HG02970 (cell line): ENCODE data around the gene FAM83D.

Source experiments
- ATAC-seq: cut with Tn5 transposase; IDR thresholded peaks from one replicate; pipeline ENCODE4 v1.9.1; 2021; ENCODE audit warnings: mild to moderate bottlenecking, moderate library complexity, moderate number of reproducible peaks; ENCODE audit not compliant: unreplicated experiment, low FRiP score

The FAM83D gene

GRCh38 chr20:38962044-38962927 lies 36.1 kb downstream of the FAM83D start, which contains the start of gene DHX35:
DHX35 (plus strand) TSS chr20:38962344; CDS start chr20:38962368, 24 bp downstream.
- peak; percentile 98 for ATAC-seq

DNA sequence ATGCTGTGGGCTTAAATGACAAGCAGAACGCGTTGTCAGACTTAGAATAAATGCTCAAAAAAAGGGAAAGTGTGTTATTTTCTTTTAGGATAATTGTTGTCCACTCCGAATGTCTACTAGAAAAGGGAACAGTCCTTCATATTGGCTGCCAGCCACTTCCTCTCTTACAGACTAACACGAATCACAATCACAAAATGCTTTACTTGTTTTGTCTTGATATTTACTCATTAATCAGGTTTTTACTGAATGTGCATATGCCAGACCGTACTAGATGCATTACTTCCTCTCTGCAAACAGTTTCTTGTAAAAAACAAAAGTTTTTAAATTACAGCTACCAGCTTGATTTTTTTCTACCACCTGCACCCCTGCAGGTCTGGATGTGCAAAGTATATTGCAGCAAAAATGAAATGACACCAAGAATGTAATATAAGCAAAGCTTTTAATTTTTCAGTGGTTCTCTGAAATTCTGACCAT lies 36.7 kb downstream of the FAM83D start:
- no peak for ATAC-seq

GRCh38 chr20:38963745-38964144 lies 37.5 kb downstream of the FAM83D start:
- ATAC-seq: no peak

GRCh38 chr20:38965264-38965663 lies 39.0 kb downstream of the FAM83D start:
- ATAC-seq: no peak

DNA sequence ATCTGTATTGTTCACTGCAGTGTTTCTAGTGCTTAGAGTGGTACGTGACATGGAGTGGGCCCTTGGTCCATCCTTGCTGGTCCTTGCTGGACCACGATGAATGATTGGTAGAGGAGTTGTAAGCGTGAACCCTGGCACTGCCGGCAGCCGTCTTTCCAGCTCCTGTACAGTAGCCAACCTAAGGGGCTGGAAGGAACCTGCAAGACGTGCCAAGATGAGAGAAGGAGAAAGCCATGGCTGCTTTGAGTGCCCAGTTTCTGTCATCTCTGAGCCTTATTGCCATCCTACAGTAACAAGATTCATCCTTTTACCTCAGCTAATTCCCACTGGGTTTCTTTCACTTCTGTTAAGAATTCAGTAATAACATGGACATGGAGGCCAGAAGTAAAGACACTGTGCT lies 41.9 kb downstream of the FAM83D start:
- no peak for ATAC-seq

DNA sequence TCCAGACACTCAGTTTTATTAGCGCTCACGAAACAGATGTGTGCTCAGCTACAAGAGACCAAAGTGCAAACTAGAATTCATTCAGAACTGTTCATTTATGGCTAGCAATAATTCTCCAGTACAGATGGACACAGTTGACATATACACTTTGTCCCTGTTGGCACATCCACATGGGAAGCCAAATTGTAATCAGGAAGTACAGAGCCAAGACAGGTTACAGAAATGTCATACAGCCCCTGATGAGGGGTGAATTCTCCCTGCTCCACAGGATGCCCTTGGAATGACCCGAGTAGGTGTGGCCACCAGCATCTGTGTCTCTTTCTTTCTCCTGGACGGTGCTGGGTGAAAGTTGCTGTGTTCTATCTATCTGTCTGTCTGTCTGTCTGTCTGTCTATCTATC lies 43.5 kb downstream of the FAM83D start:
- ATAC-seq: no peak

DNA sequence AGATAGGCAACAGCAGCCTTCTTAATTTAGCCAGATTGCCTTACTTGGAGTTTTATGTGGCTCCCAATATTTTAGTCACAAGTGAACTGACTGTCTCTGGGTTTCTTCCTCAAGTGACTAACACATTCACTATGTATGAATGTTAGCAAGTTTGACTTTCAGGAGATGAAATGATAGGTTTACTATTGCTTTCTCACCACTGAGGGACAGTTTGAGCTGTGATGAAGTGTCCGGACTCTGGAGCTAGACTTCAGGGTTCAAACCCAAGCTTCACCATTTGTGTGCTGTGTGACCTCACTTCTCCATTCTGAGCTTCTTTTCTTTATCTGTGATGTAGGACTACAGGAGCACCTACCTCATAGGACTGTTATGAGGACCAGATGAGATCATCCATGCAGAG lies 44.1 kb downstream of the FAM83D start:
- no peak for ATAC-seq

GRCh38 chr20:38973107-38973506 lies 46.9 kb downstream of the FAM83D start:
- no peak for ATAC-seq

DNA sequence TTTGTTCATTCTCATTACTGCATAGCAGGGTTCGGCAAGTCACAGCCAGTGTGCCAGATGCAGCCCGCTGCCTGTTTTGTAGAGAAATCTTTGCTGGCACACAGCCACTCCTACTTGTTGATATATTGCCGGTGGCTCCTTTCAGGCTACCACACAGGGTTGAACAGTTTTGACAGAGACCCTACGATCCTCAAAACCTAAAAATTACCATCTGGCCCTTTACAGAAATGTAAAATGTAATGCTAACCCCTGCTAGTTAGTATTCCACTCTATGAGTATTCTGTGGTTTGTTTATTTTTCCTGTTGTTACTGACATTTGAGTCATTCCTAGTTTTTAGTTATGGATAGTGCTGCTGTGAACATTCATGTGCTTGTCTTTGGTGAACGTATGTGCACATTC lies 47.4 kb downstream of the FAM83D start:
- no peak for ATAC-seq

GRCh38 chr20:38975539-38976120 lies 49.4 kb downstream of the FAM83D start:
- ATAC-seq: no peak

DNA sequence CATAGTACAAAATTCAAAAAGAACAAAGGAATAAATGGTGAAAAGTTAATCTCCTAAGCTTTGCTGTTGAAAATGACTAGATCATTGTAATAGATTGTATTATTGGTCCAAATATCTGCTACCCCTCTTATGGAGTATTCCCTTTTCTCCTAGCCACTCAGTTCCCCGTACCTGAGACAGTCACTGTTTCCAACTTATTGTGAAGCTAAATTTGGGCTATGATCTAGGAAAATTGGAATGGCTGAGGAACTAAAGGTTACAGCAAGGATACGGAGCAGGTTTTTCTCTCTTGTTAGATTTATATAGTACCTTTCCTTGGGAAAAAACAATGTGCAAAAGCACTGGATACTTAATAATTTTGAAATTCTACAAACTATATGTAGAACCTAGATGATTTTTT lies 53.2 kb downstream of the FAM83D start:
- ATAC-seq: no peak

DNA sequence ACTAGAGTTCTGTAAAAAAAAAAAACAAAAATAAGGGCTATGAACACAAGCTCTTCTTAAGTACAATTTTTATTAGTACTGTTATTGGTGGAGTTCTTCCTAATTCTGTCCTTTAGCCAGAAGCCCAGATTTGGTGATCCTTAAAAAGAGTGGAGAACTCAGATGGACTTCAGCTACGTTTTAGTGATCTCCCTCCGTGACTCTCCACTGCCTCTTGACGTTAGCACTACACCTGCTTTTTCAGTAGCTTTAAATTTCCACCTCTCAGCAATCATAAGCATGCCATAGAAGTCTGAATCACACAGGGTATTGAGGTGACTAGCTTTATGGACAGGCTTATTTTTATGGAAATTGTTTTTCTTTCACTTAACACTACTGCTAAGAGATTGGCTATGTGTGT lies 53.6 kb downstream of the FAM83D start:
- no peak for ATAC-seq

GRCh38 chr20:38982291-38982690 lies 56.1 kb downstream of the FAM83D start:
- no peak for ATAC-seq

DNA sequence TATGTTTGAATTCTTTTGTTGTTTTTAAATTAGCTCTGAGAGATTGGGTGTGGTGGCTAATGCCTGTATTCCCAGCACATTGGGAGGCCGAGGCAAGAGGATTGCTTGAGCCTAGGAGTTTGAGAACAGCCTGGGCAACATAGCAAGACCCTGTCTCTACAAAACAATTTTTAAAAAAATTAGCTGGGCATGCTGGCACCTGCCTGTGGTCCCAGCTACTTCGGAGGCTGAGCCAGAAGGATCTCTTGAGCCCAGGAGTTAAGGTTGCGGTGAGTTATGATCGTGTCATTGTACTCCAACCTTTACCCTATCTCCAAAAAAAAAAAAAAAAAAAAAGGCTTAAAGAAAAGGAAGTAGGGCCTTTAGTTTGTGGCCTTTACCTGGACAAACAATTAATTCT lies 58.8 kb downstream of the FAM83D start:
- no peak for ATAC-seq

- ATAC-seq: no peak
Observed at GRCh38 chr20:38985603-38986170, 59.5 kb downstream of the FAM83D start.

- ATAC-seq: no peak
Observed at GRCh38 chr20:38986663-38987062, 60.4 kb downstream of the FAM83D start.

- peak; percentile 76 for ATAC-seq
Observed at GRCh38 chr20:38987777-38988176, 61.6 kb downstream of the FAM83D start.

DNA sequence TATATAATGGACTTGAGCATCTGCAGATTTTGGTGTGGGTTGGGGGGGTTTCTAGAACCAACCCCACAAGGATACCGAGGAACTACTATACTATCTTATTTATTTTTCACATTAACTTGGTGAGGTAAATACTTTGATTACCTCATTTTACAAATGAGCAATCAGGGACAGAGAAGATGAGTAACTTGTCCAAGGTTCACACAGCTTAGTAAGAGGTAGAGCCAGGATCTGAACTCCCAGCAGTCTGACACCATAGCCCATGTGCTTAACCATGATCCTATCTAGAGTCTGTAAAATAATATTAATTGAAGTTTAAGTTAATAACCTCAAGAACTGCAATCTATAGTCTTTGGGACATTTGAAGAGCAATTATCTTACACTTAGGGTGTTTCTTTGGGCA lies 64.5 kb downstream of the FAM83D start:
- no peak for ATAC-seq

- ATAC-seq: no peak
Observed at GRCh38 chr20:38991814-38992704, 65.8 kb downstream of the FAM83D start.

GRCh38 chr20:38995536-38996044 lies 69.4 kb downstream of the FAM83D start:
- no peak for ATAC-seq
